GM21367 (cell line): ENCODE results near the gene ZSWIM6.

ENCODE experiments used
- ATAC-seq: cut with Tn5 transposase; IDR thresholded peaks from one replicate; pipeline ENCODE4 v1.9.1; 2021; ENCODE audit not compliant: unreplicated experiment

ZSWIM6 gene

GRCh38 chr5:61472172-61472958, 140.3 kb downstream of the ZSWIM6 start:
- no peak for ATAC-seq

- ATAC-seq = no peak
Observed at GRCh38 chr5:61474746-61475145, 142.7 kb downstream of the ZSWIM6 start.

GRCh38 chr5:61477788-61478187, 145.7 kb downstream of the ZSWIM6 start:
- ATAC-seq = no peak

GRCh38 chr5:61479850-61480614, 148.0 kb downstream of the ZSWIM6 start:
- ATAC-seq = no peak

GRCh38 chr5:61482980-61483379, 150.9 kb downstream of the ZSWIM6 start:
- ATAC-seq = no peak

GRCh38 chr5:61486476-61486875, 154.4 kb downstream of the ZSWIM6 start:
- no peak for ATAC-seq

GRCh38 chr5:61489574-61489973, 157.5 kb downstream of the ZSWIM6 start:
- ATAC-seq = no peak

GRCh38 chr5:61491861-61492260, 159.8 kb downstream of the ZSWIM6 start:
- ATAC-seq = no peak

- no peak for ATAC-seq
Observed at GRCh38 chr5:61493973-61494372, 161.9 kb downstream of the ZSWIM6 start.

- no peak for ATAC-seq
Observed at GRCh38 chr5:61496446-61496845, 164.4 kb downstream of the ZSWIM6 start.

GRCh38 chr5:61496860-61497259, 164.8 kb downstream of the ZSWIM6 start:
- no peak for ATAC-seq

- no peak for ATAC-seq
Observed at GRCh38 chr5:61498121-61498520, 166.1 kb downstream of the ZSWIM6 start.

GRCh38 chr5:61501971-61502370, 169.9 kb downstream of the ZSWIM6 start:
- ATAC-seq = no peak

GRCh38 chr5:61504143-61504770, 172.2 kb downstream of the ZSWIM6 start:
- no peak for ATAC-seq

GRCh38 chr5:61505281-61505680, 173.2 kb downstream of the ZSWIM6 start:
- ATAC-seq = no peak

- no peak for ATAC-seq
Observed at GRCh38 chr5:61507232-61507631, 175.2 kb downstream of the ZSWIM6 start.

GRCh38 chr5:61516946-61517345, 184.9 kb downstream of the ZSWIM6 start:
- ATAC-seq = no peak

GRCh38 chr5:61519728-61520277, 187.7 kb downstream of the ZSWIM6 start:
- no peak for ATAC-seq

GRCh38 chr5:61523073-61523472, 191.0 kb downstream of the ZSWIM6 start:
- no peak for ATAC-seq

GRCh38 chr5:61523997-61524396, 191.9 kb downstream of the ZSWIM6 start:
- no peak for ATAC-seq

- no peak for ATAC-seq
Observed at GRCh38 chr5:61525512-61526206, 193.6 kb downstream of the ZSWIM6 start.
